HepG2 (cell line): ENCODE results near the gene ARL4D. TPM values are rescaled to one million over a fixed set of nuclear protein-coding genes. Genes with fewer than 3 reads are reported as not detected.

Experiments
- ARID4A ChIP-seq: sonication (generic); formaldehyde crosslinking; IDR thresholded peaks from 2 replicates; pipeline ENCODE4 v1.5.0; 2020; ENCODE audit warnings: mild to moderate bottlenecking, missing genetic modification reagents, borderline replicate concordance
- CAMTA2 ChIP-seq: sonication (generic); formaldehyde crosslinking; IDR thresholded peaks from 2 replicates; pipeline ENCODE4 v1.4.0; 2020; ENCODE audit warnings: mild to moderate bottlenecking, missing genetic modification reagents, borderline replicate concordance
- GTF2F1 ChIP-seq: fragments of 150-350 bp; IDR thresholded peaks from 2 replicates; pipeline ENCODE4 v1.6.1; 2014; ENCODE audit warnings: low read length
- KDM3A ChIP-seq: IDR thresholded peaks from 2 replicates; pipeline ENCODE4 v1.6.1; 2018; ENCODE audit warnings: low read depth, missing compliant biosample characterization
- MAZ ChIP-seq, 2 experiments: sonication (generic) in 1 of 2; formaldehyde crosslinking in 1 of 2; IDR thresholded peaks; 2 replicates each; pipeline versions ENCODE4 v1.5.0 to v1.6.1; 2012 to 2020; ENCODE audit warnings: low read depth in 2 of 2, mild to moderate bottlenecking in 2 of 2, borderline replicate concordance in 1 of 2, improper control_type of control experiment in 1 of 2, low read length in 1 of 2, missing genetic modification reagents in 1 of 2, moderate library complexity in 1 of 2
- PAF1 ChIP-seq: IDR thresholded peaks from 2 replicates; pipeline ENCODE4 v1.6.1; 2016; ENCODE audit warnings: missing genetic modification reagents, missing compliant biosample characterization
- RXRA ChIP-seq: sonication (generic); formaldehyde crosslinking; IDR thresholded peaks from 2 replicates; pipeline ENCODE4 v1.5.1; 2020; ENCODE audit warnings: missing genetic modification reagents
- SIX1 ChIP-seq: sonication (generic); formaldehyde crosslinking; IDR thresholded peaks from 2 replicates; pipeline ENCODE4 v1.4.0; 2020; ENCODE audit warnings: missing genetic modification reagents, borderline replicate concordance
- SRF ChIP-seq: IDR thresholded peaks from 2 replicates; pipeline ENCODE4 v1.6.1; 2011; ENCODE audit warnings: mild to moderate bottlenecking, low read depth, low read length, moderate library complexity
- TGIF2 ChIP-seq: IDR thresholded peaks from 2 replicates; pipeline ENCODE4 v1.6.1; 2016; ENCODE audit warnings: control low read depth, missing compliant biosample characterization
- U2AF1 ChIP-seq: fragments of 200-400 bp; formaldehyde crosslinking; optimal IDR thresholded peaks from 2 replicates; pipeline ENCODE3; 2017; ENCODE audit warnings: mild to moderate bottlenecking, low read depth, low read length
- ZBTB44 ChIP-seq: sonication (generic); formaldehyde crosslinking; IDR thresholded peaks from 2 replicates; pipeline ENCODE4 v1.4.0; 2020; ENCODE audit warnings: missing genetic modification reagents
- ZFP36 ChIP-seq: fragments of 150-350 bp; IDR thresholded peaks from 2 replicates; pipeline ENCODE4 v1.6.1; 2018; ENCODE audit warnings: borderline replicate concordance, low read length, low read depth; ENCODE audit not compliant: partially characterized antibody
- ZNF331 ChIP-seq: sonication (generic); formaldehyde crosslinking; IDR thresholded peaks from 2 replicates; pipeline ENCODE4 v1.4.0; 2020; ENCODE audit warnings: missing genetic modification reagents
- ZNF543 ChIP-seq: sonication (generic); formaldehyde crosslinking; IDR thresholded peaks from 2 replicates; pipeline ENCODE4 v1.4.0; 2020; ENCODE audit warnings: mild to moderate bottlenecking, missing genetic modification reagents
- ZNF660 ChIP-seq: sonication (generic); formaldehyde crosslinking; IDR thresholded peaks from 2 replicates; pipeline ENCODE4 v1.5.1; 2020; ENCODE audit warnings: mild to moderate bottlenecking, low read depth, missing genetic modification reagents, borderline replicate concordance
- polyA plus RNA-seq, 8 experiments: library from polyadenylated mRNA; depleted of rRNA in 3 of 8; stranded (reverse) in 7 of 8; unstranded in 1 of 8; fragments of >200 nt; fragmentation: Illumina TruSeq in 4 of 8; extraction: Trizol in 4 of 8; gene quantifications; 2 replicates each; pipeline versions ENCODE4 v1.2.1 to v1.2.3, GENCODE V29; 2011 to 2016; ENCODE audit warnings: low read depth in 4 of 8, missing spikeins in 1 of 8, mixed read lengths in 1 of 8; ENCODE audit not compliant: insufficient read depth in 1 of 8
- total RNA-seq, 5 experiments: library from RNA; depleted of rRNA; stranded (reverse); fragments of >200 nt; fragmentation: Illumina TruSeq; extraction: Trizol; gene quantifications; 2 replicates each; pipeline ENCODE4 v1.2.3, GENCODE V29; 2016; ENCODE audit warnings: low read depth in 1 of 5
- TF ChIP-seq, protein P1 (sequence below): sonication (generic); formaldehyde crosslinking; conservative IDR thresholded peaks from 2 replicates; pipeline ENCODE4 v1.4.0; 2020; ENCODE audit warnings: missing genetic modification reagents
- TF ChIP-seq, protein P2 (sequence below): sonication (generic); formaldehyde crosslinking; conservative IDR thresholded peaks from 2 replicates; pipeline ENCODE4 v1.8.0; 2022; ENCODE audit warnings: low read depth, missing genetic modification reagents

The ARL4D gene
- total and polyA plus RNA-seq, 2 of the 13 experiments (the other 11 are each of a cell fraction or from before 2014, with no cell fraction given) = 9.0 to 25.9 TPM

- peak; percentile 85; the same call in 1 of the 2 replicates for TF ChIP-seq CAMTA2 (CRISPR knock-in tag)
- peak; percentile 82; the same call in 1 of the 2 replicates for TF ChIP-seq SIX1
- TF ChIP-seq ZBTB44 (CRISPR knock-in tag) = peak; percentile 86; the same call in 1 of the 2 replicates
- TF ChIP-seq ARID4A (CRISPR knock-in tag) = peak; percentile 76; the same call in 1 of the 2 replicates
- TF ChIP-seq MAZ (IDR thresholded peaks at IDR 0.05; ENCODE audit: borderline replicate concordance, low read depth, low read length) = peak; percentile 87
- peak; percentile 91 for TF ChIP-seq MAZ (CRISPR knock-in tag; IDR thresholded peaks at IDR 0.05; ENCODE audit: low read depth)
- TF ChIP-seq ZFP36 = no peak
- TF ChIP-seq ZNF543 (CRISPR knock-in tag) = peak; percentile 80
- TF ChIP-seq KDM3A (CRISPR knock-in tag) = peak; percentile 96
- TF ChIP-seq, protein P1, sequence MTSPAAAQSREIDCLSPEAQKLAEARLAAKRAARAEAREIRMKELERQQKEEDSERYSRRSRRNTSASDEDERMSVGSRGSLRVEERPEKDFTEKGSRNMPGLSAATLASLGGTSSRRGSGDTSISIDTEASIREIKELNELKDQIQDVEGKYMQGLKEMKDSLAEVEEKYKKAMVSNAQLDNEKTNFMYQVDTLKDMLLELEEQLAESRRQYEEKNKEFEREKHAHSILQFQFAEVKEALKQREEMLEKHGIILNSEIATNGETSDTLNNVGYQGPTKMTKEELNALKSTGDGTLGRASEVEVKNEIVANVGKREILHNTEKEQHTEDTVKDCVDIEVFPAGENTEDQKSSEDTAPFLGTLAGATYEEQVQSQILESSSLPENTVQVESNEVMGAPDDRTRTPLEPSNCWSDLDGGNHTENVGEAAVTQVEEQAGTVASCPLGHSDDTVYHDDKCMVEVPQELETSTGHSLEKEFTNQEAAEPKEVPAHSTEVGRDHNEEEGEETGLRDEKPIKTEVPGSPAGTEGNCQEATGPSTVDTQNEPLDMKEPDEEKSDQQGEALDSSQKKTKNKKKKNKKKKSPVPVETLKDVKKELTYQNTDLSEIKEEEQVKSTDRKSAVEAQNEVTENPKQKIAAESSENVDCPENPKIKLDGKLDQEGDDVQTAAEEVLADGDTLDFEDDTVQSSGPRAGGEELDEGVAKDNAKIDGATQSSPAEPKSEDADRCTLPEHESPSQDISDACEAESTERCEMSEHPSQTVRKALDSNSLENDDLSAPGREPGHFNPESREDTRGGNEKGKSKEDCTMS (CRISPR knock-in tag) = 0 out of 2 replicates have a peak, but pooled peaks have one; percentile 63
- TF ChIP-seq PAF1 (CRISPR knock-in tag) = peak; percentile 89
- peak; percentile 99 for TF ChIP-seq GTF2F1
- 0 out of 2 replicates have a peak, but pooled peaks have one; percentile 43 for TF ChIP-seq SRF
- TF ChIP-seq RXRA (CRISPR knock-in tag) = peak; percentile 75
- TF ChIP-seq U2AF1 = peak; percentile 99
- peak; percentile 93 for TF ChIP-seq ZNF331 (CRISPR knock-in tag)
- TF ChIP-seq ZNF660 = no peak
- TF ChIP-seq, protein P2, sequence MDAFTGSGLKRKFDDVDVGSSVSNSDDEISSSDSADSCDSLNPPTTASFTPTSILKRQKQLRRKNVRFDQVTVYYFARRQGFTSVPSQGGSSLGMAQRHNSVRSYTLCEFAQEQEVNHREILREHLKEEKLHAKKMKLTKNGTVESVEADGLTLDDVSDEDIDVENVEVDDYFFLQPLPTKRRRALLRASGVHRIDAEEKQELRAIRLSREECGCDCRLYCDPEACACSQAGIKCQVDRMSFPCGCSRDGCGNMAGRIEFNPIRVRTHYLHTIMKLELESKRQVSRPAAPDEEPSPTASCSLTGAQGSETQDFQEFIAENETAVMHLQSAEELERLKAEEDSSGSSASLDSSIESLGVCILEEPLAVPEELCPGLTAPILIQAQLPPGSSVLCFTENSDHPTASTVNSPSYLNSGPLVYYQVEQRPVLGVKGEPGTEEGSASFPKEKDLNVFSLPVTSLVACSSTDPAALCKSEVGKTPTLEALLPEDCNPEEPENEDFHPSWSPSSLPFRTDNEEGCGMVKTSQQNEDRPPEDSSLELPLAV (CRISPR knock-in tag) = peak; percentile 97
- peak; percentile 82 for TF ChIP-seq TGIF2 (CRISPR knock-in tag)
Measured at GRCh38 chr17:43360739-43361505, 37.9 kb upstream of the ARL4D start (continued).
